ENCODE measurements around the gene AKAP1.

DNA sequence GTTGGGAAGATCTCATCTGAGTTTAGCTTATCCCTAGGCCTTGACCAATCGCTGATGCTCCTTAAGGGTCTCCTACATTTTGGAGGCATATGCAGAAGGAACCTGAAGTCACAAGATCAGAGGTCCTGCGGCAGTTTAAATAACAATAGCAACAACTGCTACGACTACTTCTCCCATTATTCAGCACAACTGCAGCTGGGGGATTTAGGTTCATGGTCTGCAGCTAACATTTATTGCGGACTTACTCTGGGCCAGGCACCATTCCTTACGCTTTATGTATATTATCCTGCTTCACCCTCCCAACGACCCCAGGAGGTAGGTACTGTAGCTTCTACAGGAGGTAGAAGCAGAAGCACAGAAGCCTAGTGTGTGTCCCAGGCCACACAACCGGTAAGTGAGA is 59.5 kb downstream of the AKAP1 start:
- TF ChIP-seq, protein P1, sequence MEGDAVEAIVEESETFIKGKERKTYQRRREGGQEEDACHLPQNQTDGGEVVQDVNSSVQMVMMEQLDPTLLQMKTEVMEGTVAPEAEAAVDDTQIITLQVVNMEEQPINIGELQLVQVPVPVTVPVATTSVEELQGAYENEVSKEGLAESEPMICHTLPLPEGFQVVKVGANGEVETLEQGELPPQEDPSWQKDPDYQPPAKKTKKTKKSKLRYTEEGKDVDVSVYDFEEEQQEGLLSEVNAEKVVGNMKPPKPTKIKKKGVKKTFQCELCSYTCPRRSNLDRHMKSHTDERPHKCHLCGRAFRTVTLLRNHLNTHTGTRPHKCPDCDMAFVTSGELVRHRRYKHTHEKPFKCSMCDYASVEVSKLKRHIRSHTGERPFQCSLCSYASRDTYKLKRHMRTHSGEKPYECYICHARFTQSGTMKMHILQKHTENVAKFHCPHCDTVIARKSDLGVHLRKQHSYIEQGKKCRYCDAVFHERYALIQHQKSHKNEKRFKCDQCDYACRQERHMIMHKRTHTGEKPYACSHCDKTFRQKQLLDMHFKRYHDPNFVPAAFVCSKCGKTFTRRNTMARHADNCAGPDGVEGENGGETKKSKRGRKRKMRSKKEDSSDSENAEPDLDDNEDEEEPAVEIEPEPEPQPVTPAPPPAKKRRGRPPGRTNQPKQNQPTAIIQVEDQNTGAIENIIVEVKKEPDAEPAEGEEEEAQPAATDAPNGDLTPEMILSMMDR (IDR thresholded peaks at IDR 0.05): no peak
- TF ChIP-seq POLR2A (IDR thresholded peaks at IDR 0.05) (no peak), POLR2AphosphoS5 (IDR thresholded peaks at IDR 0.05) (no peak), EP300 (IDR thresholded peaks at IDR 0.05) (no peak)

Measured in upper lobe of left lung (tissue), 4 donors.